H1 (cell line): ENCODE measurements around the gene GAPT. TPM values are rescaled to one million over a fixed set of nuclear protein-coding genes. Genes with fewer than 3 reads are reported as not detected.

ENCODE experiments used
- MAFK ChIP-seq: IDR thresholded peaks from 2 replicates; pipeline ENCODE4 v1.6.1; 2012; ENCODE audit warnings: low read depth, mild to moderate bottlenecking, improper control_type of control experiment, low read length
- SIN3A ChIP-seq, 2 experiments: IDR thresholded peaks in 1 of 2; conservative IDR thresholded peaks in 1 of 2; 2 replicates each; pipeline ENCODE4 v1.6.1; 2011 to 2012; ENCODE audit warnings: low read length in 2 of 2, improper control_type of control experiment in 1 of 2, low read depth in 1 of 2, mild to moderate bottlenecking in 1 of 2
- SP4 ChIP-seq: IDR thresholded peaks from 2 replicates; pipeline ENCODE4 v1.6.1; 2012; ENCODE audit warnings: low read length, inconsistent platforms
- YY1 ChIP-seq: IDR thresholded peaks from 2 replicates; pipeline ENCODE4 v1.6.1; 2011; ENCODE audit warnings: low read depth, mild to moderate bottlenecking, low read length
- polyA plus RNA-seq, 7 experiments: library from polyadenylated mRNA; depleted of rRNA in 3 of 7; stranded (reverse) in 5 of 7; unstranded in 2 of 7; fragments of >200 nt in 5 of 7; fragments of 200-250 nt in 2 of 7; gene quantifications; 1 replicate in 5 of 7; 2 replicates in 1 of 7; 4 replicates in 1 of 7; pipeline versions ENCODE4 v1.2.1 to v1.2.3, GENCODE V29; 2011 to 2013; ENCODE audit warnings: missing spikeins in 2 of 7, mixed read lengths in 2 of 7
- total RNA-seq: library from RNA; stranded (reverse); fragmentation: NEBNext Ultra II Directional; extraction: Animal tissue kit (Norgen Biotek cat#: 25700); gene quantifications from 2 replicates; pipeline ENCODE4 v1.2.1, GENCODE V29; 2021
- TF ChIP-seq, protein P1 (sequence below): IDR thresholded peaks from 2 replicates; pipeline ENCODE4 v1.6.1; 2012; ENCODE audit warnings: inconsistent platforms

Gene GAPT
- total and polyA plus RNA-seq, 2 of the 8 experiments (the other 6 are each of a cell fraction or from before 2014, with no cell fraction given) = not detected

- no peak for TF ChIP-seq MAFK
- peak; percentile 47; the same call in 1 of the 2 replicates for TF ChIP-seq YY1
- TF ChIP-seq SP4 = no peak
- peak in 1 of 2 experiments; percentile 70; a peak in 2 of 4 replicates for TF ChIP-seq SIN3A (conservative IDR thresholded peaks at IDR 0.05 in 1 of 2, IDR thresholded peaks at IDR 0.05 in 1 of 2; ENCODE audit: low read depth in 1 of 2, low read length in 2 of 2)
- TF ChIP-seq, protein P1, sequence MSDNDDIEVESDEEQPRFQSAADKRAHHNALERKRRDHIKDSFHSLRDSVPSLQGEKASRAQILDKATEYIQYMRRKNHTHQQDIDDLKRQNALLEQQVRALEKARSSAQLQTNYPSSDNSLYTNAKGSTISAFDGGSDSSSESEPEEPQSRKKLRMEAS = peak; percentile 53; the same call in 1 of the 2 replicates
- TF ChIP-seq, all 59 proteins: peak for 10
Measured at GRCh38 chr5:58460732-58461286, 30.4 kb upstream of the GAPT start (continued).
